Liver (tissue), 9 donors: Measurements from ENCODE around the gene IFT172. TPM values are rescaled to one million over a fixed set of nuclear protein-coding genes. Genes with fewer than 3 reads are reported as not detected.

ENCODE experiments used
- DNase-seq: peaks from one replicate; pipeline ENCODE4 v3.0.0-alpha.2; 2017; ENCODE audit warnings: low spot score
- H3K27ac ChIP-seq, 2 donors: one replicate each; pipeline ENCODE4 v1.7.0; 2013; ENCODE audit warnings: inconsistent platforms in 2 of 2, low read length in 2 of 2, control low read depth in 1 of 2, low read depth in 1 of 2, mild to moderate bottlenecking in 1 of 2
- H3K27me3 ChIP-seq, 4 donors: one replicate each; pipeline versions ENCODE4 v1.6.1 to v1.7.0; 2013; ENCODE audit warnings: low read length in 3 of 4, inconsistent platforms in 1 of 4, mild to moderate bottlenecking in 1 of 4, moderate library complexity in 1 of 4; ENCODE audit not compliant: control insufficient read depth in 4 of 4, insufficient read depth in 4 of 4
- H3K36me3 ChIP-seq, 4 donors: one replicate each; pipeline versions ENCODE4 v1.6.1 to v1.7.0; 2013; ENCODE audit warnings: low read length in 3 of 4, mild to moderate bottlenecking in 3 of 4, low read depth in 1 of 4, moderate library complexity in 1 of 4; ENCODE audit not compliant: control insufficient read depth in 4 of 4, insufficient read depth in 3 of 4
- H3K4me1 ChIP-seq, 4 donors: one replicate each; pipeline versions ENCODE4 v1.6.1 to v1.7.0; 2013; ENCODE audit warnings: low read length in 3 of 4, mild to moderate bottlenecking in 3 of 4, moderate library complexity in 1 of 4; ENCODE audit not compliant: control insufficient read depth in 4 of 4, insufficient read depth in 4 of 4
- H3K4me3 ChIP-seq, 3 donors: one replicate each; pipeline versions ENCODE4 v1.6.1 to v1.7.0; 2013; ENCODE audit warnings: low read length in 3 of 3, control low read depth in 1 of 3, low read depth in 1 of 3, mild to moderate bottlenecking in 1 of 3
- H3K9ac ChIP-seq, 2 donors: one replicate each; pipeline ENCODE4 v1.7.0; 2013; ENCODE audit warnings: low read length in 2 of 2, mild to moderate bottlenecking in 2 of 2, moderate library complexity in 2 of 2, control low read depth in 1 of 2, low read depth in 1 of 2
- H3K9me3 ChIP-seq, 4 donors: one replicate each; pipeline versions ENCODE4 v1.6.1 to v1.7.0; 2013; ENCODE audit warnings: low read length in 3 of 4; ENCODE audit not compliant: control insufficient read depth in 4 of 4
- CTCF ChIP-seq: fragments of 150-350 bp; IDR thresholded peaks from 2 replicates; pipeline ENCODE4 v1.5.1; 2017; ENCODE audit warnings: improper control_type of control experiment, low read depth, low read length; ENCODE audit not compliant: missing input control
- EGR1 ChIP-seq, 2 donors: IDR thresholded peaks; 2 replicates each; pipeline ENCODE4 v1.6.1; 2016 to 2018; ENCODE audit warnings: antibody characterized with exemption in 2 of 2, low read depth in 2 of 2
- FOXA1 ChIP-seq: IDR thresholded peaks from 2 replicates; pipeline ENCODE4 v1.6.1; 2016; ENCODE audit warnings: antibody characterized with exemption
- FOXA2 ChIP-seq: IDR thresholded peaks from 2 replicates; pipeline ENCODE4 v1.6.1; 2016; ENCODE audit warnings: antibody characterized with exemption
- GABPA ChIP-seq, 2 donors: IDR thresholded peaks in 1 of 2; conservative IDR thresholded peaks in 1 of 2; 2 replicates each; pipeline ENCODE4 v1.6.1; 2016; ENCODE audit warnings: antibody characterized with exemption in 2 of 2, mild to moderate bottlenecking in 1 of 2, moderate library complexity in 1 of 2
- HNF4G ChIP-seq: IDR thresholded peaks from 2 replicates; pipeline ENCODE4 v1.6.1; 2016; ENCODE audit warnings: antibody characterized with exemption
- JUND ChIP-seq, 2 donors: IDR thresholded peaks; 2 replicates each; pipeline ENCODE4 v1.6.1; 2016; ENCODE audit warnings: antibody characterized with exemption in 2 of 2
- MAX ChIP-seq: IDR thresholded peaks from 2 replicates; pipeline ENCODE4 v1.6.1; 2016; ENCODE audit warnings: antibody characterized with exemption
- NR2F2 ChIP-seq: IDR thresholded peaks from 2 replicates; pipeline ENCODE4 v1.6.1; 2016; ENCODE audit warnings: antibody characterized with exemption
- RAD21 ChIP-seq, 2 donors: IDR thresholded peaks; 2 replicates each; pipeline ENCODE4 v1.6.1; 2016; ENCODE audit warnings: antibody characterized with exemption in 2 of 2, mild to moderate bottlenecking in 2 of 2
- REST ChIP-seq: IDR thresholded peaks from 2 replicates; pipeline ENCODE4 v1.6.1; 2016; ENCODE audit warnings: antibody characterized with exemption, mild to moderate bottlenecking
- RXRA ChIP-seq, 2 donors: IDR thresholded peaks; 2 replicates each; pipeline ENCODE4 v1.6.1; 2017 to 2018; ENCODE audit warnings: antibody characterized with exemption in 2 of 2, mild to moderate bottlenecking in 1 of 2
- SP1 ChIP-seq: IDR thresholded peaks from 2 replicates; pipeline ENCODE4 v1.6.1; 2018; ENCODE audit warnings: antibody characterized with exemption, mild to moderate bottlenecking
- TAF1 ChIP-seq: conservative IDR thresholded peaks from 2 replicates; pipeline ENCODE4 v1.6.1; 2016; ENCODE audit warnings: antibody characterized with exemption, mild to moderate bottlenecking
- YY1 ChIP-seq: IDR thresholded peaks from 2 replicates; pipeline ENCODE4 v1.6.1; 2016; ENCODE audit warnings: antibody characterized with exemption, mild to moderate bottlenecking
- ZBTB33 ChIP-seq: IDR thresholded peaks from 2 replicates; pipeline ENCODE4 v1.6.1; 2016; ENCODE audit warnings: antibody characterized with exemption
- WGBS: extraction: QIAGEN DNeasy Blood & Tissue Kit; methylation state at CpG from one replicate; pipeline ENCODE4 v1.1.7; 2013; 5-methylcytosine and 5-hydroxymethylcytosine counted together
- polyA plus RNA-seq, 2 donors: library from polyadenylated mRNA; stranded (reverse) in 1 of 2; unstranded in 1 of 2; fragments of 200-250 nt in 1 of 2; fragments of >200 nt in 1 of 2; fragmentation: Nextera tagmentation in 1 of 2; extraction: Ambion mirVana in 1 of 2; gene quantifications; one replicate each; pipeline versions ENCODE4 v1.2.1 to v1.2.3, GENCODE V29; 2013 to 2015
- total RNA-seq, 2 donors: library from RNA; depleted of rRNA; stranded (reverse); fragments of >200 nt; gene quantifications; one replicate each; pipeline ENCODE4 v1.2.3, GENCODE V29; 2014
- donor health status: healthy.
- donor health status: healthy.
- donor health status: healthy.
- donor health status: healthy.
- donor health status: healthy.

Gene IFT172
- total and polyA plus RNA-seq, 4 donors: 2.6 to 9.8 (median 6.3) TPM

GRCh38 chr2:27412419-27413152 lies 77.0 kb downstream of the IFT172 start:
- Histone ChIP-seq H3K4me3 (no peak overlapping the region), H3K9me3 (no peaks in the 10 kb centered on the region), H3K27me3 (no peaks in the 10 kb centered on the region), H3K27ac (no peak overlapping the region), H3K9ac (no peak overlapping the region), H3K36me3 (no peaks in the 10 kb centered on the region), H3K4me1 (peaks cover 4 to 19% (median 13%) of the 10 kb centered on the region in 4 donors)
- TF ChIP-seq YY1 (no peak), SP1 (no peak), GABPA (IDR thresholded peaks at IDR 0.05 in 1 of 2, conservative IDR thresholded peaks at IDR 0.05 in 1 of 2) (no peak), RAD21 (IDR thresholded peaks at IDR 0.05) (no peak), JUND (IDR thresholded peaks at IDR 0.05) (no peak), ZBTB33 (no peak), NR2F2 (no peak), FOXA1 (no peak), RXRA (IDR thresholded peaks at IDR 0.05) (no peak), CTCF (no peak), FOXA2 (no peak), HNF4G (no peak), REST (no peak), TAF1 (no peak), MAX (no peak), EGR1 (IDR thresholded peaks at IDR 0.05; ENCODE audit: low read depth in 2 of 2) (no peak)
- no peak for DNase-seq
- WGBS: 88% methylated on average over 9 of the region's 9 CpGs
